Smooth muscle cell (in vitro differentiated cells): ENCODE results near the gene PDE4D. TPM values are rescaled to one million over a fixed set of nuclear protein-coding genes. Genes with fewer than 3 reads are reported as not detected.
A peak's percentile ranks its signal among the peaks of the same experiment; 100 is the strongest.

ENCODE experiments used
- DNase-seq: peaks from one replicate; lab custom pipeline; 2025; ENCODE audit not compliant: unreplicated experiment; lab: John Stamatoyannopoulos, UW
- H2AFZ ChIP-seq: fragments of 200-600 bp; sonication (generic); 2 replicates; pipeline ENCODE4 v1.6.0; 2016; ENCODE audit warnings: antibody characterized with exemption, low read depth, mild to moderate bottlenecking
- H3F3A ChIP-seq: fragments of 200-600 bp; sonication (generic); 2 replicates; pipeline ENCODE4 v1.6.0; 2017; ENCODE audit warnings: antibody characterized with exemption, low read depth
- H3K27ac ChIP-seq: fragments of 200-600 bp; sonication (generic); 2 replicates; pipeline ENCODE4 v1.5.1; 2016; ENCODE audit warnings: low read depth, mild to moderate bottlenecking
- H3K27me3 ChIP-seq: fragments of 200-600 bp; sonication (generic); 2 replicates; pipeline ENCODE4 v1.6.1; 2016; ENCODE audit warnings: low read depth, mild to moderate bottlenecking
- H3K36me3 ChIP-seq: fragments of 200-600 bp; sonication (generic); 2 replicates; pipeline ENCODE4 v1.5.1; 2016; ENCODE audit warnings: low read depth
- H3K4me1 ChIP-seq: fragments of 200-600 bp; sonication (generic); 2 replicates; pipeline ENCODE4 v1.5.1; 2016; ENCODE audit warnings: low read depth
- H3K4me2 ChIP-seq: fragments of 200-600 bp; sonication (generic); 2 replicates; pipeline ENCODE4 v1.6.0; 2016; ENCODE audit warnings: mild to moderate bottlenecking
- H3K4me3 ChIP-seq: fragments of 200-600 bp; sonication (generic); 2 replicates; pipeline ENCODE4 v1.5.1; 2016; ENCODE audit warnings: mild to moderate bottlenecking
- H3K79me2 ChIP-seq: fragments of 200-600 bp; sonication (generic); 2 replicates; pipeline ENCODE4 v1.6.0; 2016; ENCODE audit warnings: low read depth, mild to moderate bottlenecking
- H3K9ac ChIP-seq: fragments of 200-600 bp; sonication (generic); 2 replicates; pipeline ENCODE4 v1.6.0; 2016; ENCODE audit warnings: low read depth
- H3K9me3 ChIP-seq: fragments of 200-600 bp; sonication (generic); replicated peaks from 2 replicates; pipeline ENCODE4 v1.5.1; 2016; ENCODE audit warnings: low read depth
- H4K20me1 ChIP-seq: fragments of 200-600 bp; sonication (generic); 2 replicates; pipeline ENCODE4 v1.6.0; 2016; ENCODE audit warnings: low read depth
- WGBS: methylation state at CpG from one replicate; pipeline ENCODE4 v1.1.7; 2016; ENCODE audit warnings: low lambda C conversion rate; 5-methylcytosine and 5-hydroxymethylcytosine counted together
- polyA plus RNA-seq: library from polyadenylated mRNA; unstranded; fragments of >200 nt; fragmentation: Nextera tagmentation; extraction: Ambion mirVana; gene quantifications from 2 replicates; pipeline ENCODE4 v1.2.1, GENCODE V29; 2016
- total RNA-seq: library from RNA; depleted of rRNA; stranded (reverse); fragments of >200 nt; gene quantifications from 2 replicates; pipeline ENCODE4 v1.2.3, GENCODE V29; 2014
- TF ChIP-seq, protein P1 (sequence below): fragments of 200-600 bp; sonication (generic); IDR thresholded peaks from 2 replicates; pipeline ENCODE4 v1.5.1; 2017; ENCODE audit warnings: borderline replicate concordance, mild to moderate bottlenecking, antibody characterized with exemption; ENCODE audit not compliant: insufficient read depth, poor library complexity, severe bottlenecking

PDE4D gene
- 61.0 and 71.6 TPM in 2 replicates for total RNA-seq
- 16.3 and 16.4 TPM in 2 replicates for polyA plus RNA-seq

DNA sequence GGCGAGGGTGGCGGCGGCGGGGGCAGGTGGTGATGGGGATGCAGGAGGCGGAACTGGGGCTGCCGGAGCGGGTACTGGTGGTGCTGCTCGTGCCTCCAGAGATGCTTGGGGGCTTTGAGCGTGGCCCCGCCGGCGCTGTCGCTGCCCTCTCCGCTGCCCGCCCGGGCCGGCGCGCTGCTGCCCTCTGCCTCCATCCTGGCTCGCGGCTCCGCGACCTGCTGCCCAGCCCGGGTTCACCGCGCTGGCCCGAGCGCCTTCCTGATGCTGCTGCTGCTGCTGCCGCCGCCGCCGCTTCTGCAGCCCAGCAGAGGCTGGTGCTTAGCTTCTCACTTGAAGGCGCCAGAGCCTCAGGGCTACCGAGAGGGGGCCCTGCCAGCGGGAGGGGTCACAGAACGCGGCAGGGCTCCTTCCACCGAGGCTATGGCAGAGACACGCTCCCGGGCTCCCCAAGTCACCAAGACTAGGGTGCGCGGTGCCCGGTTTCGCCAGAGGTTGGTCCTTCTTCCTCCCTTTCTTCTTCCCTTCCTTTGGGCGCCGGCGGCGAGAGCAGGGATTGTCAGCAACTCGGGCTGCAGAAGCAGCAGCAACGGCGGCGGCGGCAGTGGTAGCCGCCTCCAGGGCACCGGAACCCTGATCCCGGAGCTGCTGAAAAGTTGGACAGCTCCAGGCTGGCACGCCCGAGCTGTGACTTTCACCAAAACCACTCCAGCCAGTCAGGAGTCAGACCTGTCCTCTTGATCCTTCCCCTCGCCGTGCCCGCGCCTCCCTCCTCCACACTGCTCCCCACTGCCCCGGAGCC is at the start of gene PDE4D:
PDE4D (minus strand) TSS at position 298 of the 799 bp plus-strand sequence.
- Histone ChIP-seq H3K79me2 (no peaks in the 10 kb centered on the region), H3K4me3 (peak within 1 kb of the TSS; percentile 44), H3K4me2 (peak within 1 kb of the TSS; percentile 89), H3K27me3 (peaks cover 81% of the 10 kb centered on the region), H3K4me1 (no peaks in the 10 kb centered on the region), H3K27ac (no peak within 1 kb of the TSS), H3K9me3 (no peaks in the 10 kb centered on the region), H3K36me3 (no peaks in the 10 kb centered on the region), H3F3A (no peaks in the 10 kb centered on the region), H3K9ac (no peak within 1 kb of the TSS), H4K20me1 (no peaks in the 10 kb centered on the region), H2AFZ (no peak within 1 kb of the TSS)
- DNase-seq: peak; percentile 28
- under 1% methylated on average over 30 of the region's 63 CpGs for WGBS
- TF ChIP-seq, protein P1, sequence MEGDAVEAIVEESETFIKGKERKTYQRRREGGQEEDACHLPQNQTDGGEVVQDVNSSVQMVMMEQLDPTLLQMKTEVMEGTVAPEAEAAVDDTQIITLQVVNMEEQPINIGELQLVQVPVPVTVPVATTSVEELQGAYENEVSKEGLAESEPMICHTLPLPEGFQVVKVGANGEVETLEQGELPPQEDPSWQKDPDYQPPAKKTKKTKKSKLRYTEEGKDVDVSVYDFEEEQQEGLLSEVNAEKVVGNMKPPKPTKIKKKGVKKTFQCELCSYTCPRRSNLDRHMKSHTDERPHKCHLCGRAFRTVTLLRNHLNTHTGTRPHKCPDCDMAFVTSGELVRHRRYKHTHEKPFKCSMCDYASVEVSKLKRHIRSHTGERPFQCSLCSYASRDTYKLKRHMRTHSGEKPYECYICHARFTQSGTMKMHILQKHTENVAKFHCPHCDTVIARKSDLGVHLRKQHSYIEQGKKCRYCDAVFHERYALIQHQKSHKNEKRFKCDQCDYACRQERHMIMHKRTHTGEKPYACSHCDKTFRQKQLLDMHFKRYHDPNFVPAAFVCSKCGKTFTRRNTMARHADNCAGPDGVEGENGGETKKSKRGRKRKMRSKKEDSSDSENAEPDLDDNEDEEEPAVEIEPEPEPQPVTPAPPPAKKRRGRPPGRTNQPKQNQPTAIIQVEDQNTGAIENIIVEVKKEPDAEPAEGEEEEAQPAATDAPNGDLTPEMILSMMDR: no peak

DNA sequence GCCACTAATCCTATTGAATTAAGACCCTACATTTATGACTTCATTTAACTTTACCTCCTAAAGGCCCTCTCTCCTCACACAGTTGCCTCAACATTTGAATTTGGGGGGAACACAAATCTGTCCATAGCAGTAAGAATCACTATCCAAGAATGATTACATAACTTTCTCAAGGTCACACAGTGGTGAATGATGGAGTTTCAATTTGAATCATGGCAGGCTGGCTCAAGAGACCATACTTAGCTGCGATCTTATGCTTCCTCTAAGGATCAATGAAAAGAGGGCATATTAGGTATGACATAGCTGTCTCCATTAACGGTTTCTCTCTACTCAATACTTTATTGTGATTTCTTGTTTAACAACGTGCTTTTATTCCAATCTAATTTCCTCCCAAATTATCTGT is 44.1 kb upstream of the PDE4D start:
- WGBS: 72% methylated on average over 3 of the region's 3 CpGs
- H3F3A ChIP-seq: no peaks in the 10 kb centered on the region
- H3K4me3 ChIP-seq: no peak overlapping the region
- H3K27me3 ChIP-seq: no peaks in the 10 kb centered on the region
- no peak overlapping the region for H3K4me2 ChIP-seq
- TF ChIP-seq, protein P1: no peak
- H2AFZ ChIP-seq: no peak overlapping the region
- H3K9me3 ChIP-seq: no peaks in the 10 kb centered on the region
- H3K36me3 ChIP-seq: no peaks in the 10 kb centered on the region
- H3K27ac ChIP-seq: no peak overlapping the region
- no peaks in the 10 kb centered on the region for H3K4me1 ChIP-seq
- H3K9ac ChIP-seq: no peak overlapping the region
- H4K20me1 ChIP-seq: no peaks in the 10 kb centered on the region
- no peaks in the 10 kb centered on the region for H3K79me2 ChIP-seq
- no peak for DNase-seq

DNA sequence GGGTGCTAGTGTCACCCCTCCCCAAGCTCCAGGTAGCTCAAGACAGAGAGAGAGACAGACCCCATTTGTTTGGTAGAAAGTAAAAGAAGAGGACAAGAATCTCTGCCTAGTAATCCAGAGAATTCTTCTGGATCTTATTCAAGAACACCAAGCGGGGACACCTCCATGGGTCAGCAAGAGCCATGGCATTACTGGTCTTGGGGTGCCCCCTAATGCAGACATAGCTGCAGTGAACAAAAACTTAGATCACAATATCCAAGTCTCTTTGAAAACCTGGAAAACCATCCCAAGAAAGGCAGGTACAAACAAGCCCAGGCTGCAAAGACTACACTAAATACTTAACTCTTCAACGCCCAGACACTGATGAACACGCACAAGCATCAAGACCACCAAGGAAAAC is 29.9 kb upstream of the PDE4D start:
- no peaks in the 10 kb centered on the region for H3K27me3 ChIP-seq
- H3K79me2 ChIP-seq: no peaks in the 10 kb centered on the region
- no peak overlapping the region for H3K4me3 ChIP-seq
- WGBS: 81% methylated on average over 3 of the region's 3 CpGs
- TF ChIP-seq, protein P1: peak; percentile 48
- H2AFZ ChIP-seq: no peak overlapping the region
- no peaks in the 10 kb centered on the region for H3K4me1 ChIP-seq
- no peak overlapping the region for H3K4me2 ChIP-seq
- H3F3A ChIP-seq: no peaks in the 10 kb centered on the region
- DNase-seq: no peak
- no peaks in the 10 kb centered on the region for H3K36me3 ChIP-seq
- H4K20me1 ChIP-seq: no peaks in the 10 kb centered on the region
- H3K9me3 ChIP-seq: no peaks in the 10 kb centered on the region
- H3K9ac ChIP-seq: no peak overlapping the region
- H3K27ac ChIP-seq: no peak overlapping the region

DNA sequence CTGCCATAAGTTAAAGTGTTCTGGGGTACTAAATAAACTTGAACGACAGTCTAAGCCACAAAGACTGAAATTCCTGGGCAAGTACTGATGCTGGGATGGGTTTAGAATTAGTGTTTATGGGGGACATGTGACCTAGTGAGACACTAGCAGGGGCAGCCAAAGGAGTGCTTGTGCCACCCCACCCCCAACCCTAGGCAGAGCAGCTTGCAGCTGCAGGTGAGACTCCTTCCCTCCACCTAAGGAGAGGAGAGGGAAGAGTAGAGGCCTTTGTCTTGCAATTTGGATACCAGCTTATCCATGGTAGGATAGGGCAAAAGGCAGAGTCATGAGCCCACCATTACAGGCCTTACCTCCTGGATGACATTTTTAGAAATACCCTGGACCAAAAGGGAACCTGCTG is 28.7 kb upstream of the PDE4D start:
- H3K27ac ChIP-seq: no peak overlapping the region

More for the DNA sequence above, 28.7 kb upstream of the PDE4D start:
- H3K36me3 ChIP-seq: no peaks in the 10 kb centered on the region
- no peaks in the 10 kb centered on the region for H3F3A ChIP-seq
- H3K4me1 ChIP-seq: no peaks in the 10 kb centered on the region
- no peak overlapping the region for H3K4me3 ChIP-seq
- H4K20me1 ChIP-seq: no peaks in the 10 kb centered on the region
- H3K9ac ChIP-seq: no peak overlapping the region
- no peaks in the 10 kb centered on the region for H3K9me3 ChIP-seq
- no peak overlapping the region for H3K4me2 ChIP-seq
- no peak overlapping the region for H2AFZ ChIP-seq
- no peaks in the 10 kb centered on the region for H3K27me3 ChIP-seq
- WGBS: 63% methylated on average over 1 of the region's 1 CpG
- no peaks in the 10 kb centered on the region for H3K79me2 ChIP-seq
- no peak for DNase-seq
- TF ChIP-seq, protein P1: no peak
